ENCODE data around the gene TOM1L2. TPM values are rescaled to one million over a fixed set of nuclear protein-coding genes. Genes with fewer than 3 reads are reported as not detected.

The TOM1L2 gene
- total RNA-seq, 2 experiments from 2014 or later: 32.9 to 37.0 TPM

GRCh38 chr17:17842111-17842876 is 129.9 kb downstream of the TOM1L2 start:
- DNase-seq: no peak
- ATAC-seq (ENCODE audit: low read depth): no peak
- POLR2A ChIA-PET: interaction anchor here (0.5 to 3.4 kb wide), 6 partner anchors 8 to 630 kb away, joined by 3 to 31 read pairs (median 8); no protein-coding TSS in a partner anchor
- H3K4me3 Mint-ChIP-seq: no peak overlapping the region
- H3K27ac Mint-ChIP-seq: peak overlapping the region; percentile 58
- no peaks in the 10 kb centered on the region for H3K27me3 Mint-ChIP-seq
- H3K9me3 Mint-ChIP-seq: no peaks in the 10 kb centered on the region
- peaks cover 37% of the 10 kb centered on the region for H3K4me1 Mint-ChIP-seq
- H3K36me3 Mint-ChIP-seq: peaks cover 2% of the 10 kb centered on the region

- DNase-seq (no peak), ATAC-seq (ENCODE audit: low read depth) (no peak)
- no peak overlapping the region for H3K4me3 Mint-ChIP-seq
- no peaks in the 10 kb centered on the region for H3K9me3 Mint-ChIP-seq
- no peaks in the 10 kb centered on the region for H3K27me3 Mint-ChIP-seq
- H3K27ac Mint-ChIP-seq: peak overlapping the region; percentile 16
- POLR2A ChIA-PET: interaction anchor here (1.2 to 3.4 kb wide), 6 partner anchors 9 to 29 kb away, joined by 3 to 31 read pairs (median 10); no protein-coding TSS in a partner anchor
- peaks cover 37% of the 10 kb centered on the region for H3K4me1 Mint-ChIP-seq
- H3K36me3 Mint-ChIP-seq: peaks cover 2% of the 10 kb centered on the region
Measured at GRCh38 chr17:17841601-17842025, 130.6 kb downstream of the TOM1L2 start.

GRCh38 chr17:17840751-17841591 is 131.2 kb downstream of the TOM1L2 start:
- Mint-ChIP-seq H3K4me1 (peaks cover 38% of the 10 kb centered on the region), H3K4me3 (peak overlapping the region; percentile 73), H3K36me3 (no peaks in the 10 kb centered on the region), H3K27ac (peak overlapping the region; percentile 91), H3K27me3 (no peaks in the 10 kb centered on the region), H3K9me3 (no peaks in the 10 kb centered on the region)
- POLR2A ChIA-PET: interaction anchor here (1.2 to 3.4 kb wide), 7 partner anchors 9 to 90 kb away, joined by 3 to 31 read pairs (median 7); no protein-coding TSS in a partner anchor
- no peak for DNase-seq
- ATAC-seq (ENCODE audit: low read depth): no peak

GRCh38 chr17:17839791-17840707 is 132.2 kb downstream of the TOM1L2 start:
- Mint-ChIP-seq H3K27ac (peak overlapping the region; percentile 92), H3K27me3 (no peaks in the 10 kb centered on the region), H3K36me3 (peaks cover under 1% of the 10 kb centered on the region), H3K4me1 (peaks cover 47% of the 10 kb centered on the region), H3K4me3 (peak overlapping the region; percentile 82), H3K9me3 (no peaks in the 10 kb centered on the region)
- POLR2A ChIA-PET: interaction anchor here (1.2 to 11.5 kb wide), 8 partner anchors 10 to 89 kb away, joined by 5 to 327 read pairs (median 14); no protein-coding TSS in a partner anchor
- peak; percentile 70 for ATAC-seq (ENCODE audit: low read depth)
- peak; percentile 92 for DNase-seq

GRCh38 chr17:17837966-17838962 is 133.9 kb downstream of the TOM1L2 start:
- Mint-ChIP-seq H3K27me3 (no peaks in the 10 kb centered on the region), H3K36me3 (peaks cover 14% of the 10 kb centered on the region), H3K4me3 (peak overlapping the region; percentile 92), H3K4me1 (peaks cover 61% of the 10 kb centered on the region), H3K9me3 (no peaks in the 10 kb centered on the region), H3K27ac (peak overlapping the region; percentile 92)
- POLR2A ChIA-PET: interaction anchor here (1.2 to 11.5 kb wide), 3 partner anchors 13 to 165 kb away, joined by 3 to 327 read pairs (median 260); no protein-coding TSS in a partner anchor
- DNase-seq: no peak
- no peak for ATAC-seq (ENCODE audit: low read depth)

GRCh38 chr17:17837380-17837821 is 134.8 kb downstream of the TOM1L2 start:
- Mint-ChIP-seq H3K4me3 (peak overlapping the region; percentile 92), H3K4me1 (peaks cover 62% of the 10 kb centered on the region), H3K27me3 (no peaks in the 10 kb centered on the region), H3K36me3 (peaks cover 14% of the 10 kb centered on the region), H3K27ac (peak overlapping the region; percentile 92), H3K9me3 (no peaks in the 10 kb centered on the region)
- POLR2A ChIA-PET: interaction anchor here (1.0 to 11.5 kb wide), 4 partner anchors 14 to 147 kb away, joined by 4 to 327 read pairs (median 138); no protein-coding TSS in a partner anchor
- ATAC-seq (ENCODE audit: low read depth) (no peak), DNase-seq (no peak)

GRCh38 chr17:17836818-17837379 is 135.3 kb downstream of the TOM1L2 start, which contains the start of gene SREBF1:
Gene SREBF1, minus strand, starts transcription at chr17:17836986. Its CDS starts 169 bp downstream, at chr17:17836817.
- POLR2A ChIA-PET: interaction anchor here (0.7 to 11.5 kb wide), 17 partner anchors 14 to 164 kb away, joined by 3 to 327 read pairs (median 6); partner anchors contain the start of genes DRC3 and TOM1L2
- peak; percentile 84 for DNase-seq
- peak; percentile 20 for ATAC-seq (ENCODE audit: low read depth)
- H3K4me1 Mint-ChIP-seq: peaks cover 67% of the 10 kb centered on the region
- no peaks in the 10 kb centered on the region for H3K27me3 Mint-ChIP-seq
- H3K9me3 Mint-ChIP-seq: no peaks in the 10 kb centered on the region
- peaks cover 18% of the 10 kb centered on the region for H3K36me3 Mint-ChIP-seq
- peak within 1 kb of the TSS; percentile 94 for H3K27ac Mint-ChIP-seq
- peak within 1 kb of the TSS; percentile 92 for H3K4me3 Mint-ChIP-seq

- H3K36me3 Mint-ChIP-seq: peaks cover 18% of the 10 kb centered on the region
- peak overlapping the region; percentile 92 for H3K4me3 Mint-ChIP-seq
- ATAC-seq (ENCODE audit: low read depth) (peak; percentile 68), DNase-seq (peak; percentile 99)
- no peaks in the 10 kb centered on the region for H3K27me3 Mint-ChIP-seq
- H3K9me3 Mint-ChIP-seq: no peaks in the 10 kb centered on the region
- POLR2A ChIA-PET: interaction anchor here (0.6 to 11.5 kb wide), 20 partner anchors 13 to 164 kb away, joined by 3 to 327 read pairs (median 6); partner anchors contain the start of genes DRC3 and TOM1L2
- peak overlapping the region; percentile 94 for H3K27ac Mint-ChIP-seq
- peaks cover 69% of the 10 kb centered on the region for H3K4me1 Mint-ChIP-seq
Measured at GRCh38 chr17:17836250-17836817, 135.9 kb downstream of the TOM1L2 start.

GRCh38 chr17:17835415-17836249 is 136.6 kb downstream of the TOM1L2 start:
- ATAC-seq (ENCODE audit: low read depth) (no peak), DNase-seq (peak; percentile 62)
- POLR2A ChIA-PET: interaction anchor here (0.6 to 11.5 kb wide), 19 partner anchors 13 to 163 kb away, joined by 3 to 327 read pairs (median 6); partner anchors contain the start of genes DRC3 and TOM1L2
- H3K36me3 Mint-ChIP-seq: peaks cover 19% of the 10 kb centered on the region
- peak overlapping the region; percentile 92 for H3K4me3 Mint-ChIP-seq
- H3K27me3 Mint-ChIP-seq: no peaks in the 10 kb centered on the region
- H3K27ac Mint-ChIP-seq: peak overlapping the region; percentile 94
- peaks cover 65% of the 10 kb centered on the region for H3K4me1 Mint-ChIP-seq
- H3K9me3 Mint-ChIP-seq: no peaks in the 10 kb centered on the region

- H3K36me3 Mint-ChIP-seq: peaks cover 19% of the 10 kb centered on the region
- no peak for ATAC-seq (ENCODE audit: low read depth)
- H3K27ac Mint-ChIP-seq: peak overlapping the region; percentile 94
- no peaks in the 10 kb centered on the region for H3K9me3 Mint-ChIP-seq
- peaks cover 67% of the 10 kb centered on the region for H3K4me1 Mint-ChIP-seq
- H3K27me3 Mint-ChIP-seq: no peaks in the 10 kb centered on the region
- POLR2A ChIA-PET: interaction anchor here (10.2 to 11.5 kb wide), 2 partner anchors 12 to 17 kb away, joined by 260 to 327 read pairs; no protein-coding TSS in a partner anchor
- peak overlapping the region; percentile 92 for H3K4me3 Mint-ChIP-seq
- DNase-seq: no peak
Measured at GRCh38 chr17:17834974-17835373, 137.2 kb downstream of the TOM1L2 start.

Data from activated naive CD8-positive, alpha-beta T cell treated with anti-CD3 and anti-CD28 coated beads, Interleukin-2, amount 10 ng/mL, durations not matched to agents 7 days and 5 days (primary cell).